GM12878 (cell line): Measurements from ENCODE around the gene PALD1.

ENCODE experiments used
- POLR2A ChIP-seq: IDR thresholded peaks from 2 replicates; pipeline ENCODE4 v1.6.1; 2011; ENCODE audit warnings: low read depth, mild to moderate bottlenecking, low read length
- RBBP5 ChIP-seq: fragments of 200-600 bp; sonication (generic); conservative IDR thresholded peaks from 2 replicates; pipeline ENCODE4 v1.6.1; 2016
- TF ChIP-seq, protein P1 (sequence below), 3 experiments: IDR thresholded peaks in 2 of 3; conservative IDR thresholded peaks in 1 of 3; 2 replicates each; pipeline ENCODE4 v1.5.1; 2011; ENCODE audit warnings: low read depth in 3 of 3, low read length in 3 of 3, mild to moderate bottlenecking in 3 of 3, control low read depth in 2 of 3, moderate library complexity in 2 of 3, inconsistent platforms in 1 of 3, mixed read lengths in 1 of 3; ENCODE audit not compliant: control insufficient read depth in 2 of 3, insufficient read depth in 1 of 3; ENCODE audit errors: extremely low read depth in 1 of 3

DNA sequence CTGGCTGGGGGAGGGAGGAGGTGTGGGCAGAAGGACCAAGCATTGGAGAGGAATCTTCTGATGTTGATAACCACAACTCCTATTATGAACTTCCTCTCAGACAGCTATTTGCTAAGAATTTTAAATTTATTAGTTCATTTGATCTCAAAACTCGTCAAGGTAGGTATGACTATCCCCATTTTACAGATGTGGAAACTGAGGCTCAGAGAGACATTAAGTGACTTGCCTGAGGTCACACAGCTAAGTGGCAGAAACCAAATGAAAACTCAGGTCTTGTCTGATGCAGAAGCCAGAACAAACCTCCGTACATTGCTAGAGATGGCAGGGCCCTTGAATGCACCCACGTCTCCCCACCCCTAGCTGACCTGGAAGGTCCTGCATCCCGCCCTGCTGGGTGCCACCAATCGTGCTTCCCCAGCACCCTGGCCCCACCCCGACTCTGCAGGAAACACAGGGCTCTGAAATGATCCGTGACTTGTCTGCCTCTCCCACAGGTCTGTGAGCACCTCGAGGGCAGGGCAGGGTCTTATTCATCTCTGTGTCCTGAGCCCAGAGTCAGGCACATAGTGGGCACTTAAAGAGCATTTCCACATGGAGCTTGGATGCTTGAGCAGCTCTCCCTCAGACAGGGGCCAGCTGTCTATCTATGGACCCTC lies 5.6 kb upstream of the PALD1 start:
- TF ChIP-seq, protein P1, sequence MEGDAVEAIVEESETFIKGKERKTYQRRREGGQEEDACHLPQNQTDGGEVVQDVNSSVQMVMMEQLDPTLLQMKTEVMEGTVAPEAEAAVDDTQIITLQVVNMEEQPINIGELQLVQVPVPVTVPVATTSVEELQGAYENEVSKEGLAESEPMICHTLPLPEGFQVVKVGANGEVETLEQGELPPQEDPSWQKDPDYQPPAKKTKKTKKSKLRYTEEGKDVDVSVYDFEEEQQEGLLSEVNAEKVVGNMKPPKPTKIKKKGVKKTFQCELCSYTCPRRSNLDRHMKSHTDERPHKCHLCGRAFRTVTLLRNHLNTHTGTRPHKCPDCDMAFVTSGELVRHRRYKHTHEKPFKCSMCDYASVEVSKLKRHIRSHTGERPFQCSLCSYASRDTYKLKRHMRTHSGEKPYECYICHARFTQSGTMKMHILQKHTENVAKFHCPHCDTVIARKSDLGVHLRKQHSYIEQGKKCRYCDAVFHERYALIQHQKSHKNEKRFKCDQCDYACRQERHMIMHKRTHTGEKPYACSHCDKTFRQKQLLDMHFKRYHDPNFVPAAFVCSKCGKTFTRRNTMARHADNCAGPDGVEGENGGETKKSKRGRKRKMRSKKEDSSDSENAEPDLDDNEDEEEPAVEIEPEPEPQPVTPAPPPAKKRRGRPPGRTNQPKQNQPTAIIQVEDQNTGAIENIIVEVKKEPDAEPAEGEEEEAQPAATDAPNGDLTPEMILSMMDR (IDR thresholded peaks at IDR 0.05 in 2 of 3, conservative IDR thresholded peaks at IDR 0.05 in 1 of 3; ENCODE audit: control insufficient read depth in 2 of 3, extremely low read depth in 1 of 3, insufficient read depth in 1 of 3, low read depth in 3 of 3, low read length in 3 of 3), result no peak
- TF ChIP-seq RBBP5, result no peak
- TF ChIP-seq POLR2A, result no peak
